K562 (cell line): ENCODE results near the gene STXBP6. TPM values are rescaled to one million over a fixed set of nuclear protein-coding genes. Genes with fewer than 3 reads are reported as not detected.

Source experiments
- ATAC-seq: fragments of 200-7000 bp; cut with Tn5 transposase; 3 replicates; pipeline ENCODE4 v1.9.1; 2020; ENCODE audit warnings: moderate library complexity
- BruUV-seq: library from RNA; stranded (reverse); fragments of 400-500 nt; replicated peaks from 2 replicates; lab custom pipeline; 2021; lab: Mats Ljungman, UMichigan
- CTCF ChIA-PET: fragments of 300-600 bp; formaldehyde crosslinking; extraction: SDS; loops from one replicate; lab custom pipeline; 2021; ENCODE audit warnings: low intra/inter-chr PET ratio; lab: Yijun Ruan, JAX
- POLR2A ChIA-PET: fragments of 300-600, 350-650 bp; sonication (Branson Sonifier 250); formaldehyde crosslinking; extraction: SDS; loops from one replicate; lab custom pipeline; 2021; ENCODE audit warnings: antibody characterized with exemption, inconsistent platforms; lab: Yijun Ruan, JAX
- DNase-seq, 4 experiments: peaks; one replicate each; pipeline versions ENCODE4 v3.0.0 to v3.0.0-alpha.2; 2011 to 2018; ENCODE audit warnings: low spot score in 3 of 4, mixed read lengths in 3 of 4; ENCODE audit errors: extremely low read depth in 1 of 4
- FAIRE-seq: peaks from 2 replicates; lab custom pipeline; 2011; peaks lifted over from hg19 to GRCh38; lab: Jason Lieb, UNC
- H2AFZ ChIP-seq: 2 replicates; pipeline ENCODE4 v1.6.0; 2011; ENCODE audit warnings: low read depth, low read length, control low read depth, inconsistent platforms
- H3K27ac ChIP-seq: fragments of 200-600 bp; 3 replicates; pipeline ENCODE4 v1.8.0; 2011; ENCODE audit warnings: low read depth, mild to moderate bottlenecking, control low read depth, inconsistent platforms, low read length, moderate library complexity, mixed read lengths; ENCODE audit errors: extremely low read depth
- H3K27me3 ChIP-seq, 2 experiments: fragments of 300-600 bp in 1 of 2; 2 replicates in 1 of 2; 3 replicates in 1 of 2; pipeline versions ENCODE4 v1.6.0 to v1.8.0; 2011; ENCODE audit warnings: inconsistent platforms in 2 of 2, low read length in 2 of 2, mild to moderate bottlenecking in 1 of 2, mixed read lengths in 1 of 2, moderate library complexity in 1 of 2; ENCODE audit not compliant: control insufficient read depth in 2 of 2, insufficient read depth in 2 of 2
- H3K36me3 ChIP-seq: fragments of 300-600 bp; 3 replicates; pipeline ENCODE4 v1.8.0; 2011; ENCODE audit warnings: mild to moderate bottlenecking, low read length, inconsistent platforms; ENCODE audit not compliant: control insufficient read depth, insufficient read depth
- H3K4me1 ChIP-seq, 2 experiments: fragments of 200-600 bp in 1 of 2; replicated peaks in 1 of 2; 2 replicates in 1 of 2; 3 replicates in 1 of 2; pipeline versions ENCODE4 v1.5.1 to v1.8.0; 2011; ENCODE audit warnings: inconsistent platforms in 2 of 2, low read length in 2 of 2, mild to moderate bottlenecking in 1 of 2, mixed read lengths in 1 of 2, moderate library complexity in 1 of 2; ENCODE audit not compliant: control insufficient read depth in 2 of 2, insufficient read depth in 2 of 2
- H3K4me2 ChIP-seq: 2 replicates; pipeline ENCODE4 v1.6.1; 2011; ENCODE audit warnings: low read length, control low read depth, inconsistent platforms, mixed read lengths; ENCODE audit not compliant: insufficient read depth
- H3K4me3 ChIP-seq: fragments of 200-600 bp; sonication (generic), shearing (Covaris generic); 2 replicates; pipeline ENCODE4 v1.5.1; 2016; ENCODE audit warnings: control low read depth, inconsistent platforms
- H3K79me2 ChIP-seq: fragments of 200-600 bp; 3 replicates; pipeline ENCODE4 v1.8.0; 2011; ENCODE audit warnings: low read length, inconsistent platforms; ENCODE audit not compliant: control insufficient read depth, insufficient read depth
- H3K9ac ChIP-seq, 2 experiments: 2 replicates each; pipeline versions ENCODE4 v1.6.0 to v1.6.1; 2011; ENCODE audit warnings: low read depth in 2 of 2, low read length in 2 of 2, control low read depth in 1 of 2, inconsistent platforms in 1 of 2, mild to moderate bottlenecking in 1 of 2, mixed read lengths in 1 of 2; ENCODE audit not compliant: insufficient read depth in 1 of 2
- H3K9me1 ChIP-seq: one replicate; pipeline ENCODE4 v1.6.0; 2011; ENCODE audit warnings: inconsistent platforms, mild to moderate bottlenecking, low read length, moderate library complexity; ENCODE audit not compliant: control insufficient read depth, insufficient read depth
- H3K9me3 ChIP-seq: replicated peaks from 2 replicates; pipeline ENCODE4 v1.5.1; 2011; ENCODE audit warnings: low read depth, low read length, inconsistent platforms; ENCODE audit not compliant: control insufficient read depth, insufficient read depth
- H4K20me1 ChIP-seq: replicated peaks from 2 replicates; pipeline ENCODE4 v1.6.1; 2011; ENCODE audit warnings: low read length, inconsistent platforms, mixed read lengths; ENCODE audit not compliant: control insufficient read depth, insufficient read depth
- CEBPB ChIP-seq: fragments of 450-650 bp; IDR thresholded peaks from 2 replicates; pipeline ENCODE4 v1.6.1; 2016; ENCODE audit warnings: missing genetic modification characterization, missing compliant biosample characterization
- CTCF ChIP-seq, 3 experiments: IDR thresholded peaks in 2 of 3; conservative IDR thresholded peaks in 1 of 3; 2 replicates each; pipeline ENCODE4 v1.5.1; 2011 to 2012; ENCODE audit warnings: low read length in 3 of 3, mild to moderate bottlenecking in 3 of 3, control low read depth in 2 of 3, improper control_type of control experiment in 1 of 3, inconsistent platforms in 1 of 3, low read depth in 1 of 3, mixed read lengths in 1 of 3, moderate library complexity in 1 of 3; ENCODE audit not compliant: insufficient read depth in 2 of 3
- PHB2 ChIP-seq: fragments of 450-650 bp; IDR thresholded peaks from 2 replicates; pipeline ENCODE4 v1.6.1; 2017; ENCODE audit warnings: low read depth
- ZNF75A ChIP-seq: fragments of 450-650 bp; formaldehyde crosslinking; IDR thresholded peaks from 2 replicates; pipeline ENCODE4 v1.4.0; 2020; ENCODE audit warnings: mild to moderate bottlenecking
- WGBS: fragments of 100-300 bp; shearing (Covaris generic); methylation state at CpG from one replicate; pipeline ENCODE4 v1.1.6; 2016; ENCODE audit warnings: low coverage, mixed read lengths; ENCODE audit not compliant: insufficient coverage; ENCODE audit errors: missing lambda C conversion rate; 5-methylcytosine and 5-hydroxymethylcytosine counted together
- in situ Hi-C: fragments of 300-500 bp; cut with MboI; formaldehyde crosslinking; loops from 4 replicates; pipeline ENCODE4 v1.15.0; 2018; ENCODE audit warnings: inconsistent platforms, mixed read lengths
- intact Hi-C: fragments of 100-400 bp; cut with micrococcal nuclease; formaldehyde crosslinking; loops from 2 replicates; pipeline ENCODE4 v1.14.2; 2022
- polyA plus RNA-seq, 8 experiments: library from polyadenylated mRNA; depleted of rRNA in 4 of 8; stranded (reverse) in 5 of 8; unstranded in 3 of 8; fragments of >200 nt; fragmentation: Nextera tagmentation in 2 of 8; fragmentation: Illumina TruSeq in 1 of 8; extraction: Ambion mirVana in 2 of 8; extraction: Trizol in 1 of 8; gene quantifications; 2 replicates each; pipeline versions ENCODE4 v1.2.1 to v1.2.3, GENCODE V29; 2011 to 2014; ENCODE audit warnings: inconsistent platforms in 1 of 8, missing spikeins in 1 of 8
- total RNA-seq, 7 experiments: library from RNA; depleted of rRNA in 6 of 7; stranded (reverse); fragments of >200 nt in 6 of 7; fragmentation: Illumina TruSeq in 2 of 7; extraction: Trizol in 2 of 7; gene quantifications; 2 replicates each; pipeline versions ENCODE4 v1.2.1 to v1.2.3, GENCODE V29; 2011 to 2021; ENCODE audit warnings: low replicate concordance in 1 of 7

The STXBP6 gene
- total and polyA plus RNA-seq, 9 of the 15 experiments (the other 6 are each of a cell fraction or from before 2014, with no cell fraction given) = 0.27 to 0.89 (median 0.59) TPM

- in situ Hi-C loops (no loop called here), intact Hi-C loops (no loop called here)
- no peak for DNase-seq
- FAIRE-seq = no peak
- no peak for ATAC-seq
- Histone ChIP-seq H3K9ac (no peak overlapping the region), H3K4me2 (no peak overlapping the region), H3K4me3 (no peak overlapping the region), H3K27ac (no peak overlapping the region), H2AFZ (no peak overlapping the region), H3K36me3 (no peaks in the 10 kb centered on the region), H3K4me1 (no peaks in the 10 kb centered on the region), H3K79me2 (no peaks in the 10 kb centered on the region), H3K9me1 (no peaks in the 10 kb centered on the region), H3K9me3 (no peaks in the 10 kb centered on the region)
- 2% methylated on average over 5 of the region's 5 CpGs for WGBS
- CTCF ChIA-PET = no interaction called here
- POLR2A ChIA-PET = no interaction called here
- TF ChIP-seq ZNF75A (no peak), CTCF (IDR thresholded peaks at IDR 0.05 in 2 of 3, conservative IDR thresholded peaks at IDR 0.05 in 1 of 3; ENCODE audit: insufficient read depth in 2 of 3, low read depth in 1 of 3, low read length in 3 of 3) (peak in 1 of 3 experiments; percentile 4; a peak in 1 of 6 replicates), PHB2 (no peak), CEBPB (no peak)
- TF ChIP-seq, all 486 proteins: peak for 1
- no TSS peak for BruUV-seq
- no peaks in the 10 kb centered on the region for H4K20me1 ChIP-seq
- H3K27me3 ChIP-seq = peaks cover 0 to 3% of the 10 kb centered on the region in 2 experiments; a peak in 2 of 5 replicates
These were observed 57.2 kb downstream of the STXBP6 start for GRCh38 chr14:24992624-24993360.
